Glutamatergic neuron (in vitro differentiated cells): ENCODE measurements around the gene LDLRAD4. TPM values are rescaled to one million over a fixed set of nuclear protein-coding genes. Genes with fewer than 3 reads are reported as not detected.

Experiments used
- DNase-seq: peaks from one replicate; pipeline ENCODE4 v3.0.0; 2022
- H3K27ac Mint-ChIP-seq: one replicate; pipeline ENCODE4 v1.8.0; 2020; ENCODE audit warnings: mild to moderate bottlenecking, mixed read lengths, inconsistent platforms; ENCODE audit not compliant: unreplicated experiment
- H3K27me3 Mint-ChIP-seq: one replicate; pipeline ENCODE4 v1.8.0; 2020; ENCODE audit warnings: mild to moderate bottlenecking, moderate library complexity, mixed read lengths, inconsistent platforms; ENCODE audit not compliant: unreplicated experiment
- H3K36me3 Mint-ChIP-seq: one replicate; pipeline ENCODE4 v1.8.0; 2020; ENCODE audit warnings: mild to moderate bottlenecking, mixed read lengths, inconsistent platforms; ENCODE audit not compliant: unreplicated experiment
- H3K4me1 Mint-ChIP-seq: one replicate; pipeline ENCODE4 v1.8.0; 2020; ENCODE audit warnings: mild to moderate bottlenecking, low read depth, mixed read lengths, inconsistent platforms; ENCODE audit not compliant: unreplicated experiment
- H3K4me3 Mint-ChIP-seq: one replicate; pipeline ENCODE4 v1.8.0; 2020; ENCODE audit warnings: mild to moderate bottlenecking, mixed read lengths, inconsistent platforms; ENCODE audit not compliant: unreplicated experiment
- H3K9me3 Mint-ChIP-seq: one replicate; pipeline ENCODE4 v1.8.0; 2020; ENCODE audit warnings: mild to moderate bottlenecking, moderate library complexity, mixed read lengths, inconsistent platforms; ENCODE audit not compliant: unreplicated experiment
- total RNA-seq: library from RNA; stranded (reverse); fragmentation: NEBNext Ultra II Directional; extraction: Animal tissue kit (Norgen Biotek cat#: 25700); gene quantifications from one replicate; pipeline ENCODE4 v1.2.1, GENCODE V29; 2021; ENCODE audit not compliant: unreplicated experiment
- TF ChIP-seq, protein P1 (sequence below): fragments of 200-600 bp; sonication (generic); IDR thresholded peaks from one replicate; pipeline ENCODE4 v1.5.0; 2021; ENCODE audit not compliant: partially characterized antibody, unreplicated experiment

Gene LDLRAD4
- total RNA-seq, 1 donor from 2014 or later = 0.29 TPM

DNA sequence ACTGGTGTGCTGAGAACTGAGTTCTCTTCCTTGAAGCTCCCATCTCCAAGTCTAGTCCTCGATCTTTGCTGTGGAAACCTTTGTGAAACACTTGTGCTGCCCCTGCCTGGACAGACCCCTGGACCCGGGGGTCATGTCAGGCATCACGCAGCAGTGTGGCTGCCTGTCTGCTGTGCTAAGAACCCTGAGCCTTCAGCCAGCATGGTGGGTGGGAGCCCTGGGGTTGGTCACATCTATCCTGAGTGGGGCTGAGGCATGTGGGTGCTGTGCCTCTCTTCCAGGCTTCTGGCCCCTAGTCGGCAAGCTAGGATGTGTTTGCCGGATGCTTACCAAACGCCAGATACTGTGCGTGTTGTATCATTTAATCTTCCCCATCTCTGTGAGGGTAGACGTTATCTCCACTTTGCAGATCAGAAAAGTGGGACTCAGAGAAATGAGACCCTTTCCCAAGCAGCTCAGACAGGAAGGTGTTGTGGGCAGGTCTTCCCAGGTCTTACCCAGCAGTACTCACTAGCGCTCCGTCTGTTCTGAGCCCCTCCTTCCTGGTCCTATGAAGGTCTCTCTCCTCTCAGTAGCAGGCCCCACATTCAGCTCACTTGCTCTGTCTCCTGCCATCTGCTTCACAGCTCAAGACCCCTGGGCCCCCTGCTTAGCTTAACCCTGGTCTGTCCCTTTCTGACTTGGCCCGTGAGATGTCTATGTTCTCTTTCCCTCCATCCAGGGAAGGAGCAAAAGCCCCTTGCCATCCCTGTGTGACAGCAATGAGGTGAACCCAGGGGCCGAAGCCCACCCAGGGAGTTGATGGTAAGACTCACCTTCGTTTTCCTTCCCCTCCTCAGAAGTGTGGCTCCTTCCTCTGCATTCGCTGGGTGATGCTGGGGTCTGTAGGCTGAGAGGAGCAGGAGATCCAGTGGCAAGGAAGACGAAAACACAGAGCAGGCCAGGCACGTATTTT, 265.0 kb downstream of the LDLRAD4 start:
- H3K4me1 Mint-ChIP-seq = no peaks in the 10 kb centered on the region
- H3K9me3 Mint-ChIP-seq = peaks cover 2% of the 10 kb centered on the region
- TF ChIP-seq, protein P1, sequence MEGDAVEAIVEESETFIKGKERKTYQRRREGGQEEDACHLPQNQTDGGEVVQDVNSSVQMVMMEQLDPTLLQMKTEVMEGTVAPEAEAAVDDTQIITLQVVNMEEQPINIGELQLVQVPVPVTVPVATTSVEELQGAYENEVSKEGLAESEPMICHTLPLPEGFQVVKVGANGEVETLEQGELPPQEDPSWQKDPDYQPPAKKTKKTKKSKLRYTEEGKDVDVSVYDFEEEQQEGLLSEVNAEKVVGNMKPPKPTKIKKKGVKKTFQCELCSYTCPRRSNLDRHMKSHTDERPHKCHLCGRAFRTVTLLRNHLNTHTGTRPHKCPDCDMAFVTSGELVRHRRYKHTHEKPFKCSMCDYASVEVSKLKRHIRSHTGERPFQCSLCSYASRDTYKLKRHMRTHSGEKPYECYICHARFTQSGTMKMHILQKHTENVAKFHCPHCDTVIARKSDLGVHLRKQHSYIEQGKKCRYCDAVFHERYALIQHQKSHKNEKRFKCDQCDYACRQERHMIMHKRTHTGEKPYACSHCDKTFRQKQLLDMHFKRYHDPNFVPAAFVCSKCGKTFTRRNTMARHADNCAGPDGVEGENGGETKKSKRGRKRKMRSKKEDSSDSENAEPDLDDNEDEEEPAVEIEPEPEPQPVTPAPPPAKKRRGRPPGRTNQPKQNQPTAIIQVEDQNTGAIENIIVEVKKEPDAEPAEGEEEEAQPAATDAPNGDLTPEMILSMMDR = no peak
- no peak overlapping the region for H3K4me3 Mint-ChIP-seq
- no peak overlapping the region for H3K27ac Mint-ChIP-seq
- H3K27me3 Mint-ChIP-seq = peaks cover 6% of the 10 kb centered on the region
- H3K36me3 Mint-ChIP-seq = peaks cover 9% of the 10 kb centered on the region
- DNase-seq = no peak

DNA sequence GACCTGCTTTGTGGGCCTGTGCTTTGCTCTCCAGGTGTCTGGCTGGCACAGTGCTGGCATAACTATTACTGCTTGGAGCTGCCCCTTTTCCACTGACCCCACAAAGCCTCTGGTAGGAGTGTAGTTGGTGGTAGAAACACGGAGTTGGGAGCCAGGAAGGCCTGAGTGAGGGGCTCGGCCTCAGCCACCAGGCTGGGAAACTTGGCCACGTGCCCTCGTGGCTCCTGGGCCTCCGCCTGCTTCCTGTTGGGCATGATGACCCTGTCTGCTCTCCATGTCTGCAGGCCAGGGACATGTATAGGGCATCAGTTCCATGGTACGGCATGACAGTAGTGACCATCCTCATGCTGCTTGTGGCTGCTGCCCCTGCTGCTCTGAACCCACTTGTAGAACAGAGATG, 266.6 kb downstream of the LDLRAD4 start:
- peaks cover 9% of the 10 kb centered on the region for H3K36me3 Mint-ChIP-seq
- H3K27me3 Mint-ChIP-seq = peaks cover 6% of the 10 kb centered on the region
- peaks cover 4% of the 10 kb centered on the region for H3K4me1 Mint-ChIP-seq
- H3K27ac Mint-ChIP-seq = no peak overlapping the region
- TF ChIP-seq, protein P1 = no peak
- no peak for DNase-seq
- H3K4me3 Mint-ChIP-seq = no peak overlapping the region
- peaks cover 2% of the 10 kb centered on the region for H3K9me3 Mint-ChIP-seq

DNA sequence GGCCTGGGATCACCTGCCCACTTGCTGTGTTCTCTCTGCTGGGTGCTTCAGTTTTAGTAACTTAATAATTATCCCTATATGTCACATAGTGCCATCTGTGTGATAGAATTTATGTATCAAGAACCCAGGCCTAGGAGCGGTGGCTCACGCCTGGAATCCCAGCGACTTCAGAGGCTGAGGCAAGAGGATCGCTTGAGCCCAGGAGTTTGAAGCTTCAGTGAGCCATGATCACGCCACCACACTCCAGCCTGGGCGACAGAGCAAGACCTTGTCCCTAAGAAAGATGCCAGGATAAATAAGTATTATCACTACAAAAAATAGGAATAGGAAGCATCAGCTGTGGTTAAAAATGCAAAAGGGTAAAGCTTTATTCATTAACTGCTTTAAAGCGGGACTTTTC, 267.0 kb downstream of the LDLRAD4 start:
- no peak for DNase-seq
- Mint-ChIP-seq H3K9me3 (peaks cover 2% of the 10 kb centered on the region), H3K27ac (no peak overlapping the region), H3K4me1 (peaks cover 4% of the 10 kb centered on the region), H3K36me3 (peaks cover 9% of the 10 kb centered on the region), H3K27me3 (peaks cover 6% of the 10 kb centered on the region), H3K4me3 (no peak overlapping the region)
- TF ChIP-seq, protein P1 = no peak

DNA sequence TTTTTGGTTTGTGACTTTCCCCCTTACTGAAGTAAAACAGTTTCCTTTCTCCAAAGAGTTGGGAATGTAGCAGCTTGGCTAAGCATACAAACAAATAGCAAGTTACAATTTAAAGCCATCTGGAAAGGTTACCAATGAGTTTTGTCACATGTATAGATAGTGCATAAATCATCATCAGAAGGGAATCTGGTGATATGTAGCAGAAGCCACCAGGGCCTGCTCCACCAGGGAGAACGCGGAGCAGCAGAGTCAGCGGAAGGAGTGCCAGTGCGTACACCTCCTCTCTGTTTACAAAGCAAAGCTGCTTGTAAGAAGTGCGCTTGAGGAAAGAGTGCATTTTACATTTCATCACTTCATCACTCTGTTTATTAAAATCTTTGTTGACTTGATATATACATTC, 267.7 kb downstream of the LDLRAD4 start:
- Mint-ChIP-seq H3K27me3 (peaks cover 6% of the 10 kb centered on the region), H3K27ac (no peak overlapping the region), H3K4me1 (peaks cover 4% of the 10 kb centered on the region), H3K4me3 (no peak overlapping the region), H3K9me3 (peaks cover 2% of the 10 kb centered on the region), H3K36me3 (peaks cover 9% of the 10 kb centered on the region)
- TF ChIP-seq, protein P1 = no peak
- no peak for DNase-seq

DNA sequence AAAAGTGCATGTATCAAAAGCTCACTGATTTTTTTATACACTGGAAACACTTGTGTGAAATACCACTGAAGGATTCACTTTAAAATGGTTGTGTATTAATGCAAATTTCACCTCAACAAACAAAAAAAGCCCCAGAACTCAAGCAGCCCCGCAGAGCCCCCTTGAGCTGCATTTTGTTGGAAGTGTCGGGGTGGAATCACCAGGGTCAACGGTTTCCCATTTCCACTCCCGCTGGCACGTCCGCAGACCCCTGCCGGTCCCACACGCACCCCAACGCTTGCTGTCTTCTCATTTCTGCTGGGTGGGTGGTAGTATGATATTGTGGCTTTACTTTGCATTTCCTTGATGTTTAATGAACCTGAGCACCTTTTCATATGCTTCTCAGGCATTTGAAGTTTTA, 268.1 kb downstream of the LDLRAD4 start:
- DNase-seq = no peak
- peaks cover 4% of the 10 kb centered on the region for H3K27me3 Mint-ChIP-seq
- H3K4me3 Mint-ChIP-seq = no peak overlapping the region
- TF ChIP-seq, protein P1 = no peak
- H3K4me1 Mint-ChIP-seq = peaks cover 4% of the 10 kb centered on the region
- peaks cover 6% of the 10 kb centered on the region for H3K36me3 Mint-ChIP-seq
- H3K9me3 Mint-ChIP-seq = peaks cover 2% of the 10 kb centered on the region
- no peak overlapping the region for H3K27ac Mint-ChIP-seq
